ENCODE data around the gene REV3L. TPM values are rescaled to one million over a fixed set of nuclear protein-coding genes. Genes with fewer than 3 reads are reported as not detected.
A peak's percentile ranks its signal among the peaks of the same experiment; 100 is the strongest.

REV3L gene
- total and polyA plus RNA-seq, 2 of the 13 experiments (the other 11 are each of a cell fraction or from before 2014, with no cell fraction given) = 12.8 to 31.3 TPM

- TF ChIP-seq HNF4G (IDR thresholded peaks at IDR 0.05; ENCODE audit: borderline replicate concordance, low read depth, low read length) (no peak), HNF4G (CRISPR knock-in tag; IDR thresholded peaks at IDR 0.05; ENCODE audit: borderline replicate concordance, low read depth) (peak; percentile 35; the same call in 1 of the 2 replicates), ZNF33A (CRISPR knock-in tag; IDR thresholded peaks at IDR 0.05; ENCODE audit: borderline replicate concordance) (no peak), ZFP41 (CRISPR knock-in tag; IDR thresholded peaks at IDR 0.05; ENCODE audit: borderline replicate concordance) (no peak; the same call in 1 of the 2 replicates), CC2D1A (CRISPR knock-in tag; IDR thresholded peaks at IDR 0.05) (no peak), ZNF431 (CRISPR knock-in tag; IDR thresholded peaks at IDR 0.05; ENCODE audit: borderline replicate concordance, low read depth) (peak; percentile 76), RNF2 (conservative IDR thresholded peaks at IDR 0.05; ENCODE audit: low read depth) (peak; percentile 95), ZNF770 (CRISPR knock-in tag; IDR thresholded peaks at IDR 0.05) (no peak; the same call in 1 of the 2 replicates), BRF2 (CRISPR knock-in tag; IDR thresholded peaks at IDR 0.05) (0 out of 2 replicates have a peak, but pooled peaks have one; percentile 49), KMT2B (CRISPR knock-in tag; IDR thresholded peaks at IDR 0.05) (peak; percentile 94), ZSCAN21 (CRISPR knock-in tag; IDR thresholded peaks at IDR 0.05; ENCODE audit: borderline replicate concordance) (peak; percentile 73; the same call in 1 of the 2 replicates), ZSCAN30 (CRISPR knock-in tag; IDR thresholded peaks at IDR 0.05) (no peak), PREB (CRISPR knock-in tag; IDR thresholded peaks at IDR 0.05) (no peak), ZNF205 (CRISPR knock-in tag; IDR thresholded peaks at IDR 0.05) (peak; percentile 91)
- TF ChIP-seq, protein P1, sequence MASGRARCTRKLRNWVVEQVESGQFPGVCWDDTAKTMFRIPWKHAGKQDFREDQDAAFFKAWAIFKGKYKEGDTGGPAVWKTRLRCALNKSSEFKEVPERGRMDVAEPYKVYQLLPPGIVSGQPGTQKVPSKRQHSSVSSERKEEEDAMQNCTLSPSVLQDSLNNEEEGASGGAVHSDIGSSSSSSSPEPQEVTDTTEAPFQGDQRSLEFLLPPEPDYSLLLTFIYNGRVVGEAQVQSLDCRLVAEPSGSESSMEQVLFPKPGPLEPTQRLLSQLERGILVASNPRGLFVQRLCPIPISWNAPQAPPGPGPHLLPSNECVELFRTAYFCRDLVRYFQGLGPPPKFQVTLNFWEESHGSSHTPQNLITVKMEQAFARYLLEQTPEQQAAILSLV (CRISPR knock-in tag; IDR thresholded peaks at IDR 0.05; ENCODE audit: borderline replicate concordance) = peak; percentile 94; the same call in 1 of the 2 replicates
- TF ChIP-seq, protein P2, sequence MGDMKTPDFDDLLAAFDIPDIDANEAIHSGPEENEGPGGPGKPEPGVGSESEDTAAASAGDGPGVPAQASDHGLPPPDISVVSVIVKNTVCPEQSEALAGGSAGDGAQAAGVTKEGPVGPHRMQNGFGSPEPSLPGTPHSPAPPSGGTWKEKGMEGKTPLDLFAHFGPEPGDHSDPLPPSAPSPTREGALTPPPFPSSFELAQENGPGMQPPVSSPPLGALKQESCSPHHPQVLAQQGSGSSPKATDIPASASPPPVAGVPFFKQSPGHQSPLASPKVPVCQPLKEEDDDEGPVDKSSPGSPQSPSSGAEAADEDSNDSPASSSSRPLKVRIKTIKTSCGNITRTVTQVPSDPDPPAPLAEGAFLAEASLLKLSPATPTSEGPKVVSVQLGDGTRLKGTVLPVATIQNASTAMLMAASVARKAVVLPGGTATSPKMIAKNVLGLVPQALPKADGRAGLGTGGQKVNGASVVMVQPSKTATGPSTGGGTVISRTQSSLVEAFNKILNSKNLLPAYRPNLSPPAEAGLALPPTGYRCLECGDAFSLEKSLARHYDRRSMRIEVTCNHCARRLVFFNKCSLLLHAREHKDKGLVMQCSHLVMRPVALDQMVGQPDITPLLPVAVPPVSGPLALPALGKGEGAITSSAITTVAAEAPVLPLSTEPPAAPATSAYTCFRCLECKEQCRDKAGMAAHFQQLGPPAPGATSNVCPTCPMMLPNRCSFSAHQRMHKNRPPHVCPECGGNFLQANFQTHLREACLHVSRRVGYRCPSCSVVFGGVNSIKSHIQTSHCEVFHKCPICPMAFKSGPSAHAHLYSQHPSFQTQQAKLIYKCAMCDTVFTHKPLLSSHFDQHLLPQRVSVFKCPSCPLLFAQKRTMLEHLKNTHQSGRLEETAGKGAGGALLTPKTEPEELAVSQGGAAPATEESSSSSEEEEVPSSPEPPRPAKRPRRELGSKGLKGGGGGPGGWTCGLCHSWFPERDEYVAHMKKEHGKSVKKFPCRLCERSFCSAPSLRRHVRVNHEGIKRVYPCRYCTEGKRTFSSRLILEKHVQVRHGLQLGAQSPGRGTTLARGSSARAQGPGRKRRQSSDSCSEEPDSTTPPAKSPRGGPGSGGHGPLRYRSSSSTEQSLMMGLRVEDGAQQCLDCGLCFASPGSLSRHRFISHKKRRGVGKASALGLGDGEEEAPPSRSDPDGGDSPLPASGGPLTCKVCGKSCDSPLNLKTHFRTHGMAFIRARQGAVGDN (CRISPR knock-in tag; IDR thresholded peaks at IDR 0.05) = peak; percentile 98
- TF ChIP-seq, protein P3, sequence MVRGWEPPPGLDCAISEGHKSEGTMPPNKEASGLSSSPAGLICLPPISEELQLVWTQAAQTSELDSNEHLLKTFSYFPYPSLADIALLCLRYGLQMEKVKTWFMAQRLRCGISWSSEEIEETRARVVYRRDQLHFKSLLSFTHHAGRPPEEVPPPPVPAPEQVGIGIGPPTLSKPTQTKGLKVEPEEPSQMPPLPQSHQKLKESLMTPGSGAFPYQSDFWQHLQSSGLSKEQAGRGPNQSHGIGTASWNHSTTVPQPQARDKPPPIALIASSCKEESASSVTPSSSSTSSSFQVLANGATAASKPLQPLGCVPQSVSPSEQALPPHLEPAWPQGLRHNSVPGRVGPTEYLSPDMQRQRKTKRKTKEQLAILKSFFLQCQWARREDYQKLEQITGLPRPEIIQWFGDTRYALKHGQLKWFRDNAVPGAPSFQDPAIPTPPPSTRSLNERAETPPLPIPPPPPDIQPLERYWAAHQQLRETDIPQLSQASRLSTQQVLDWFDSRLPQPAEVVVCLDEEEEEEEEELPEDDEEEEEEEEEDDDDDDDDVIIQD (CRISPR knock-in tag; IDR thresholded peaks at IDR 0.05; ENCODE audit: low read depth) = peak; percentile 87; the same call in 1 of the 2 replicates
Observed at GRCh38 chr6:111259089-111259831, 223.8 kb downstream of the REV3L start (continued).

Data from HepG2 (cell line).